AG04450 (cell line): ENCODE measurements around the gene MIPOL1. TPM values are rescaled to one million over a fixed set of nuclear protein-coding genes. Genes with fewer than 3 reads are reported as not detected.

Experiments
- CTCF ChIA-PET: fragments of 300-600, 350-600 bp; formaldehyde crosslinking; extraction: SDS; loops from one replicate; lab custom pipeline; 2022; ENCODE audit warnings: antibody characterized with exemption, inconsistent platforms; lab: Charles Lee
- POLR2A ChIA-PET: fragments of 350-600 bp; formaldehyde crosslinking; extraction: SDS; loops from one replicate; lab custom pipeline; 2021; ENCODE audit warnings: antibody characterized with exemption, inconsistent platforms; lab: Yijun Ruan, JAX
- DNase-seq: peaks from one replicate; pipeline ENCODE4 v3.0.0-alpha.2; 2011; ENCODE audit warnings: low read depth, low spot score
- H3K27ac ChIP-seq: one replicate; pipeline ENCODE4 v1.5.1; 2012; ENCODE audit warnings: low read depth, low read length, control low read depth
- H3K27me3 ChIP-seq: one replicate; pipeline ENCODE4 v1.6.0; 2012; ENCODE audit warnings: low read length; ENCODE audit not compliant: control insufficient read depth, insufficient read depth
- H3K4me3 ChIP-seq: 2 replicates; pipeline ENCODE4 v1.5.1; 2011; ENCODE audit warnings: mild to moderate bottlenecking, low read depth, low read length, control low read depth
- H3K9me3 ChIP-seq: 2 replicates; pipeline ENCODE4 v1.5.1; 2012; ENCODE audit warnings: low read length; ENCODE audit not compliant: control insufficient read depth, insufficient read depth
- polyA plus RNA-seq: library from polyadenylated mRNA; depleted of rRNA; stranded (reverse); fragments of >200 nt; gene quantifications from 2 replicates; pipeline ENCODE4 v1.2.3, GENCODE V29; 2011
- TF ChIP-seq, protein P1 (sequence below): IDR thresholded peaks from 2 replicates; pipeline ENCODE4 v1.5.1; 2011; ENCODE audit warnings: low read depth, low read length, control low read depth, inconsistent platforms

The MIPOL1 gene
- polyA plus RNA-seq, 1 experiment = 7.0 TPM

DNA sequence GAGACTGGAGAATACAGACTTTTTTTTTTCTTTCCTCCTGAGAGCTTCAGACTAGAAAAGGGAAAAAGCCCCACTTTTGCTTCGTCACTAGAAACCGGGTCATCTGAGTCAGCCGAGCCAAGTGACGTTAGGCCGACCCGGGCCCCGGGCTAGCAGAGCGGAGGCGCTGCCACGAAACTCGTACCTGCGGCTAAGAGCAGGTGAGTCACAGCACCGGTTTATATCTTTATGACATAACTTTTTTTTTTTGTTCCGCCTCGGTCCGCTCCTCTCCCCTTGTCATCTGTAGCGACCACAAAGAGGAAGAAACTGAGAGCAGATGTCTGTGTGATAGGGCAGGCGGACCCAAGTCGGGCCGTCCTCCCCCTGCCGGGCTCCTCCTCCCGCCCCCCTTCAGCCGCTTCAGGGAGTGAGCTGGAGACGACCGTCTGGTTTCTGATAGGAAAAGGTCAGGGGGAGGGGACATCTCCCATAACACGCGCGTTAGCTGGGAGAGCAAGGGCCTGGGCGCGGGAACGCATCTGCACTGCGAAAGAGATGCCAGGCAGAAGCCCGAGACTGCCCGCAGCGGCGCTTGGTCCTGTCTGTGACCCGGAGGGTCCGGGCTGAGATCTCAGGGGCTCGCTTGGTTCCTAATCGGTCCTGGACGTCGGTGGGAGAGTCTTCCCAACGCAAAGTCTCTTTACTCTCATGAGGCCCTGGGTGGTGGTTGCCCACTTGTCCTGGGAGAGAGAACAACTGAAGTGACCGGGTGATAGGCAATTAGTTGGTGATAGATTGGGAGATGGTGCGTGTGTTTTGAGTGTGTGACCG is 398.3 kb downstream of the MIPOL1 start:
- POLR2A ChIA-PET = no interaction called here
- peaks cover 83% of the 10 kb centered on the region for H3K27me3 ChIP-seq
- H3K4me3 ChIP-seq = peak overlapping the region; percentile 22
- no peak overlapping the region for H3K27ac ChIP-seq
- DNase-seq = no peak
- H3K9me3 ChIP-seq = peaks cover 27% of the 10 kb centered on the region; the same call in 1 of the 2 replicates
- TF ChIP-seq, protein P1, sequence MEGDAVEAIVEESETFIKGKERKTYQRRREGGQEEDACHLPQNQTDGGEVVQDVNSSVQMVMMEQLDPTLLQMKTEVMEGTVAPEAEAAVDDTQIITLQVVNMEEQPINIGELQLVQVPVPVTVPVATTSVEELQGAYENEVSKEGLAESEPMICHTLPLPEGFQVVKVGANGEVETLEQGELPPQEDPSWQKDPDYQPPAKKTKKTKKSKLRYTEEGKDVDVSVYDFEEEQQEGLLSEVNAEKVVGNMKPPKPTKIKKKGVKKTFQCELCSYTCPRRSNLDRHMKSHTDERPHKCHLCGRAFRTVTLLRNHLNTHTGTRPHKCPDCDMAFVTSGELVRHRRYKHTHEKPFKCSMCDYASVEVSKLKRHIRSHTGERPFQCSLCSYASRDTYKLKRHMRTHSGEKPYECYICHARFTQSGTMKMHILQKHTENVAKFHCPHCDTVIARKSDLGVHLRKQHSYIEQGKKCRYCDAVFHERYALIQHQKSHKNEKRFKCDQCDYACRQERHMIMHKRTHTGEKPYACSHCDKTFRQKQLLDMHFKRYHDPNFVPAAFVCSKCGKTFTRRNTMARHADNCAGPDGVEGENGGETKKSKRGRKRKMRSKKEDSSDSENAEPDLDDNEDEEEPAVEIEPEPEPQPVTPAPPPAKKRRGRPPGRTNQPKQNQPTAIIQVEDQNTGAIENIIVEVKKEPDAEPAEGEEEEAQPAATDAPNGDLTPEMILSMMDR = no peak
- CTCF ChIA-PET = interaction anchor here (1.1 to 3.9 kb wide), 3 partner anchors 338 to 365 kb away, joined by 4 to 25 read pairs (median 16); no protein-coding TSS in a partner anchor

DNA sequence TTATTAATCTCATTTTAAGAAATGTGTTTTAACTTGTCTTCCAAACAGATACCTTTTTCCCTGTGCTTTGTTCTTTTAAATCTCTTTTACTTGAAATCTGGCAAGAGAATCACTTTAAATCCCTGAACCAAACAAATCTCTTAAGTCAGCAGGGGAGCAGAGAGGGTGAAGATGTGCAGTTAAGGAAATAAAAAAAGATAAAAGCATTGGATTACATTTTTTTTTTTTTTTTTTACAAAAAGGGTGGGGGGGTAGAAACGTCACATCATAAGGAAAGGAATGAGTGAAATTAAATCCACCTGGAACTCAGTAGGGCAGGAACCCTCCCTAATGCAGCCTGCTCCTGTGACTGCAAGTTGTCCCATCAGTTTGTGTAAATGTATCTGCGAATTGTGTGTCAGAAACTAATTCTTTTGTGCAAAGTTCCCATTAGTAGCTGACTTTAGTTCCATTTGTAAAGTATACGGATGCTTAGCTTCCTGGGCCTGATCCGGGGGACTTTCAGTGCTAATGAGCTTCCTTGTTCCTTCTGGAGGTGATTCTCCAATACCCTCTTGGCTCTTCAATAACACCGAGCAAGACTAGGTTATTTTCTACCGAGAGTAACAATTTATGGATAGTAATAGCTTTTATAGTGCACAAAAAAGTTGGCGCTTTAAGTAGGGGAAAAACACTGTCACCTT is 399.2 kb downstream of the MIPOL1 start:
- ChIA-PET CTCF (interaction anchor here (0.7 to 3.9 kb wide), 16 partner anchors 7 to 400 kb away, joined by 3 to 25 read pairs (median 5); no protein-coding TSS in a partner anchor), POLR2A (no interaction called here)
- TF ChIP-seq, protein P1 = no peak
- H3K27me3 ChIP-seq = peaks cover 83% of the 10 kb centered on the region
- H3K27ac ChIP-seq = no peak overlapping the region
- DNase-seq = no peak
- H3K9me3 ChIP-seq = peaks cover 23% of the 10 kb centered on the region
- no peak overlapping the region for H3K4me3 ChIP-seq

DNA sequence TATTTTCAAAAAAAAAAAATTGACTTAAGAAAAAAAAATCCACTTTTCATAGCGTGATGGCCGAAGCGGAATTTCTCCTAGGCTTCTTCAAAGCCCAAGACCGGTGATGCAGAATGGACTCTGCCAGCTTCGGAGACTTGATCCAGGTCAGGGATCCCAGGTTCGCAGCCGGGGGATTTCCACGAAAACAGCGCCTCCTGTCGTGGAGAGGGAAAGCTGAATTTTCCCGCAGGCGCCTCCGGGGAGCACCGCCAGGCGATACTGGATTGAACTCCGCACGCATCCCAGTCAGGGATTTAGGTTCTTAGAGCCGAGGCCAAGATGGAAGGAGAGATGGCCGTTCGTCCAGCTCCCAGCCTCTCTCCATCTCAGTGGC is 399.8 kb downstream of the MIPOL1 start:
- Histone ChIP-seq H3K9me3 (peaks cover 19% of the 10 kb centered on the region), H3K4me3 (no peak overlapping the region), H3K27ac (no peak overlapping the region), H3K27me3 (peaks cover 83% of the 10 kb centered on the region)
- no peak for DNase-seq
- TF ChIP-seq, protein P1 = peak; percentile 49
- POLR2A ChIA-PET = no interaction called here
- CTCF ChIA-PET = interaction anchor here (0.6 to 3.9 kb wide), 17 partner anchors 8 to 400 kb away, joined by 3 to 25 read pairs (median 6); no protein-coding TSS in a partner anchor

DNA sequence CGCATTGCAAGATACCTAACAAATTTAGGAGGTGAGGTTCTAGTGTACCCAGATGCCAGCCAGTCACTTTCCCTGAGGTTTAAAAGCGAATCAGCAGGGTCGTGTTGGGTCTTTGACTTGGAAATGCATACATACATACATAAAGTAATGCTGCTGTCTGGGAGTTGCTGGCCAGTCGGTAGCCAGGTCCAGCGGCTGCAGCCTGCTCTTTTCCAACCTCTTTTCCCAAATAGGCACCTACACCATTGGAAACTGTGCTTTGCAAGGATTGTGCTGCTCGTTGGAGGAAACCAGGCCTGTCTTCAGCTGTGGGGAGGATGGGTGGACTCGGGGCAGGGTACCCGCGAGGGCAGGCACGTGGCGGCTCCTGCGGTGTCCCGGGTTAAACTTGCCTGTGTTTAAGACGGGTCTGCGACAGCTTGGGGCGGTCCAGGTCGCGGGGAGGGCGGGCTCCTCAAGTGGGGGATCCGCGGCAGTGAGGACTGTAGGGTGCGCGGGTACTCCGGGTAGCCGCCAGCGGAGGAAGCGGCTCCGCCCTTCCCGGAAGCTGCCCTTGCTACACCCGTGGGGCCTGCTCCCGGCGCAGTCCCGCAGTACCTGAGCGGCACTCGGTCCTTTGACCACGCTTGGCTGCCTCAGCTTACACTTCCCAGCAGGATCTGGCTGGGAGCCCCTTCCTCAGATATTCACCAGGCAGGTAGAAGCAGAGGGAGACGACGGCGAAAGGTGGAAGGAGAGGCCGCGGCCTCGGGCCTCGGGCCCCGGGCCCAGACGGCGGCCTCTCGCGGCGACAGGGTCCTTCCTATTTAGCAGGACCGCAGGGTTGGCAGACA is 400.4 kb downstream of the MIPOL1 start:
- no peak for DNase-seq
- POLR2A ChIA-PET = no interaction called here

More for the DNA sequence above, 400.4 kb downstream of the MIPOL1 start:
- Histone ChIP-seq H3K4me3 (no peak overlapping the region), H3K27ac (no peak overlapping the region), H3K9me3 (peaks cover 16% of the 10 kb centered on the region), H3K27me3 (peaks cover 83% of the 10 kb centered on the region)
- CTCF ChIA-PET = interaction anchor here (0.6 to 3.9 kb wide), 14 partner anchors 9 to 376 kb away, joined by 3 to 25 read pairs (median 6); no protein-coding TSS in a partner anchor
- TF ChIP-seq, protein P1 = no peak
